Ectodermal cell (in vitro differentiated cells): ENCODE measurements around the gene BARX2.

Source experiments
- H3K27ac ChIP-seq: 2 replicates; pipeline ENCODE4 v1.7.0; 2013; ENCODE audit warnings: mild to moderate bottlenecking, low read depth, low read length; ENCODE audit not compliant: insufficient read depth, poor library complexity, severe bottlenecking
- H3K27me3 ChIP-seq: 2 replicates; pipeline ENCODE4 v1.7.0; 2013; ENCODE audit warnings: mild to moderate bottlenecking, low read length; ENCODE audit not compliant: insufficient read depth, control insufficient read depth, poor library complexity, severe bottlenecking
- H3K36me3 ChIP-seq: one replicate; pipeline ENCODE4 v1.7.0; 2013; ENCODE audit warnings: low read length; ENCODE audit not compliant: control insufficient read depth, insufficient read depth
- H3K4me1 ChIP-seq: one replicate; pipeline ENCODE4 v1.7.0; 2013; ENCODE audit warnings: low read length; ENCODE audit not compliant: control insufficient read depth, insufficient read depth
- H3K4me3 ChIP-seq: 2 replicates; pipeline ENCODE4 v1.7.0; 2013; ENCODE audit warnings: low read depth, low read length, control low read depth; ENCODE audit not compliant: insufficient read depth
- H3K9me3 ChIP-seq: 2 replicates; pipeline ENCODE4 v1.7.0; 2013; ENCODE audit warnings: mild to moderate bottlenecking, low read length, moderate library complexity; ENCODE audit not compliant: control insufficient read depth
- WGBS, 2 experiments: methylation state at CpG; one replicate each; pipeline ENCODE4 v1.1.7; 2013; ENCODE audit warnings: missing lambda C conversion rate in 2 of 2; 5-methylcytosine and 5-hydroxymethylcytosine counted together

BARX2 gene

GRCh38 chr11:129417458-129417857 lies 41.8 kb downstream of the BARX2 start:
- H3K36me3 ChIP-seq: no peaks in the 10 kb centered on the region
- no peaks in the 10 kb centered on the region for H3K9me3 ChIP-seq
- H3K27ac ChIP-seq: no peak overlapping the region
- no peak overlapping the region for H3K4me3 ChIP-seq
- 95% methylated on average over 6 to 7 of the region's 7 CpGs for WGBS, 2 experiments
- no peaks in the 10 kb centered on the region for H3K27me3 ChIP-seq
- H3K4me1 ChIP-seq: no peaks in the 10 kb centered on the region

- Histone ChIP-seq H3K4me3 (no peak overlapping the region), H3K27me3 (no peaks in the 10 kb centered on the region), H3K36me3 (no peaks in the 10 kb centered on the region), H3K9me3 (no peaks in the 10 kb centered on the region), H3K27ac (no peak overlapping the region), H3K4me1 (no peaks in the 10 kb centered on the region)
- WGBS, 2 experiments: 92 to 96% methylated on average over 4 of the region's 4 CpGs
Observed at GRCh38 chr11:129418039-129418438, 42.4 kb downstream of the BARX2 start.

GRCh38 chr11:129419386-129419785 lies 43.7 kb downstream of the BARX2 start:
- H3K4me3 ChIP-seq: no peak overlapping the region
- H3K9me3 ChIP-seq: no peaks in the 10 kb centered on the region
- no peak overlapping the region for H3K27ac ChIP-seq
- H3K27me3 ChIP-seq: no peaks in the 10 kb centered on the region
- 93 to 100% methylated on average over 2 to 3 of the region's 3 CpGs for WGBS, 2 experiments
- no peaks in the 10 kb centered on the region for H3K36me3 ChIP-seq
- no peaks in the 10 kb centered on the region for H3K4me1 ChIP-seq

- Histone ChIP-seq H3K27ac (no peak overlapping the region), H3K27me3 (no peaks in the 10 kb centered on the region), H3K4me1 (no peaks in the 10 kb centered on the region), H3K4me3 (no peak overlapping the region), H3K9me3 (no peaks in the 10 kb centered on the region), H3K36me3 (no peaks in the 10 kb centered on the region)
Observed at GRCh38 chr11:129423426-129423825, 47.8 kb downstream of the BARX2 start.

GRCh38 chr11:129425214-129425613 lies 49.6 kb downstream of the BARX2 start:
- WGBS, 2 experiments: 81 to 85% methylated on average over 4 of the region's 4 CpGs
- no peaks in the 10 kb centered on the region for H3K4me1 ChIP-seq
- no peaks in the 10 kb centered on the region for H3K36me3 ChIP-seq
- no peak overlapping the region for H3K4me3 ChIP-seq
- H3K9me3 ChIP-seq: no peaks in the 10 kb centered on the region
- H3K27ac ChIP-seq: no peak overlapping the region
- no peaks in the 10 kb centered on the region for H3K27me3 ChIP-seq

- Histone ChIP-seq H3K27ac (no peak overlapping the region), H3K4me3 (no peak overlapping the region), H3K9me3 (no peaks in the 10 kb centered on the region), H3K4me1 (no peaks in the 10 kb centered on the region), H3K36me3 (no peaks in the 10 kb centered on the region), H3K27me3 (no peaks in the 10 kb centered on the region)
- WGBS, 2 experiments: 84 to 86% methylated on average over 3 of the region's 3 CpGs
Observed at GRCh38 chr11:129426038-129426437, 50.4 kb downstream of the BARX2 start.

- Histone ChIP-seq H3K9me3 (no peaks in the 10 kb centered on the region), H3K4me3 (no peak overlapping the region), H3K27ac (no peak overlapping the region), H3K36me3 (no peaks in the 10 kb centered on the region), H3K27me3 (no peaks in the 10 kb centered on the region), H3K4me1 (no peaks in the 10 kb centered on the region)
- 79 to 94% methylated on average over 3 of the region's 3 CpGs for WGBS, 2 experiments
Observed at GRCh38 chr11:129426776-129427175, 51.1 kb downstream of the BARX2 start.

- H3K9me3 ChIP-seq: no peaks in the 10 kb centered on the region
- no peaks in the 10 kb centered on the region for H3K27me3 ChIP-seq
- no peak overlapping the region for H3K4me3 ChIP-seq
- H3K4me1 ChIP-seq: no peaks in the 10 kb centered on the region
- WGBS, 2 experiments: 77 to 83% methylated on average over 3 of the region's 3 CpGs
- no peak overlapping the region for H3K27ac ChIP-seq
- H3K36me3 ChIP-seq: no peaks in the 10 kb centered on the region
Observed at GRCh38 chr11:129427376-129427775, 51.7 kb downstream of the BARX2 start.

- WGBS, 2 experiments: 92% methylated on average over 5 of the region's 5 CpGs
- Histone ChIP-seq H3K9me3 (no peaks in the 10 kb centered on the region), H3K4me3 (no peak overlapping the region), H3K27ac (no peak overlapping the region), H3K27me3 (no peaks in the 10 kb centered on the region), H3K4me1 (no peaks in the 10 kb centered on the region), H3K36me3 (no peaks in the 10 kb centered on the region)
Observed at GRCh38 chr11:129427816-129428406, 52.3 kb downstream of the BARX2 start.

- H3K4me3 ChIP-seq: no peak overlapping the region
- H3K27me3 ChIP-seq: no peaks in the 10 kb centered on the region
- no peaks in the 10 kb centered on the region for H3K9me3 ChIP-seq
- H3K4me1 ChIP-seq: no peaks in the 10 kb centered on the region
- WGBS, 2 experiments: 92 to 94% methylated on average over 9 of the region's 9 CpGs
- no peak overlapping the region for H3K27ac ChIP-seq
- no peaks in the 10 kb centered on the region for H3K36me3 ChIP-seq
Observed at GRCh38 chr11:129428557-129428956, 52.9 kb downstream of the BARX2 start.
